B cell (primary cell): ENCODE results near the gene CALHM3.

Source experiments
- CTCF ChIP-seq: fragments of 200-600 bp; IDR thresholded peaks from one replicate; pipeline ENCODE4 v1.8.0; 2022; ENCODE audit warnings: antibody characterized with exemption, mild to moderate bottlenecking
- EZH2 ChIP-seq: IDR thresholded peaks from 2 replicates; pipeline ENCODE4 v1.6.1; 2012; ENCODE audit warnings: borderline replicate concordance, low read depth, mild to moderate bottlenecking, moderate library complexity, low read length; ENCODE audit not compliant: insufficient read depth, poor library complexity, severe bottlenecking

GRCh38 chr10:103519798-103520197, 40.8 kb upstream of the CALHM3 start:
- TF ChIP-seq CTCF = no peak
- no peak for TF ChIP-seq EZH2
